ENCODE data around the gene LRRC71.

LRRC71 gene

DNA sequence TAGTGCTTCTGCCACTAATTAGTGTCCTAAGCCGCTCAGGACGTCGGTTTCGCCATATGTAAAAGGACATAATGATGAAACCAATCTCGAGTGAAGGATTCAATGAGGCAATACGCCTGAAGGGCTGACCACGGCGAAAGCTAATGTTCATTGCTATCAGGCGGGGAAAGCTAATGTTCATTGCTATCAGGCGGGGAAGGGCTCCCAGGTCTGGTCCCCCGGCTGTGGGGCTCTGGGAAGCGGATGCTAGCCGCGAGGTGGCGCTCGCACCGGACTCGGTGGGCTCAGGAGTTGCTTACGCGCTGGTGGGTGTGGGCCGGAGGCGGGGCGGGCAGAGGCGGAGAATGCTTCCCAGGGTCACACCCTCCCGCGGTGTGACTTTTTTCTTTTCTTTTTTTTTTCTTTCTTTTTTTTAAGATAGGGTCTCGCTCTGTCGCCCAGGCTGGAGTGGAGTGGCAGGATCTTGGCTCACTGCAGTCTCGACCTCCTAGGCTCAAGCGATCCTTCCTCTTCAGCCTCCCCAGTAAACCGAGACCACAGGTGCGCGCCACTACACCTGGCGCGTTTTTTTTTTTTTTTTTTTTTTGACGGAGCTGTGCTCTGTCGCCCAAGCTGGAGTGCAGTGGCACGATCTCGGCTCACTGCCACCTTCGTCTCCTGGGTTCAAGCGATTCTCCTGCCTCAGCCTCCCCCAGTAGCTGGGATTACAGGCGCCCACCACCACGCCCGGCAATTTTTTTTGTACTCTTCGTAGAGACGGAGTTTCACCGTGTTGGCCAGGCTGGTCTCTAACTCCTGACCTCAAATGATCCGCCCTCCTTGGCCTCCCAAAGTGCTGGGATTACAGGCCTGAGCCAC is 28.0 kb upstream of the LRRC71 start:
- peak; percentile 59 for DNase-seq

DNA sequence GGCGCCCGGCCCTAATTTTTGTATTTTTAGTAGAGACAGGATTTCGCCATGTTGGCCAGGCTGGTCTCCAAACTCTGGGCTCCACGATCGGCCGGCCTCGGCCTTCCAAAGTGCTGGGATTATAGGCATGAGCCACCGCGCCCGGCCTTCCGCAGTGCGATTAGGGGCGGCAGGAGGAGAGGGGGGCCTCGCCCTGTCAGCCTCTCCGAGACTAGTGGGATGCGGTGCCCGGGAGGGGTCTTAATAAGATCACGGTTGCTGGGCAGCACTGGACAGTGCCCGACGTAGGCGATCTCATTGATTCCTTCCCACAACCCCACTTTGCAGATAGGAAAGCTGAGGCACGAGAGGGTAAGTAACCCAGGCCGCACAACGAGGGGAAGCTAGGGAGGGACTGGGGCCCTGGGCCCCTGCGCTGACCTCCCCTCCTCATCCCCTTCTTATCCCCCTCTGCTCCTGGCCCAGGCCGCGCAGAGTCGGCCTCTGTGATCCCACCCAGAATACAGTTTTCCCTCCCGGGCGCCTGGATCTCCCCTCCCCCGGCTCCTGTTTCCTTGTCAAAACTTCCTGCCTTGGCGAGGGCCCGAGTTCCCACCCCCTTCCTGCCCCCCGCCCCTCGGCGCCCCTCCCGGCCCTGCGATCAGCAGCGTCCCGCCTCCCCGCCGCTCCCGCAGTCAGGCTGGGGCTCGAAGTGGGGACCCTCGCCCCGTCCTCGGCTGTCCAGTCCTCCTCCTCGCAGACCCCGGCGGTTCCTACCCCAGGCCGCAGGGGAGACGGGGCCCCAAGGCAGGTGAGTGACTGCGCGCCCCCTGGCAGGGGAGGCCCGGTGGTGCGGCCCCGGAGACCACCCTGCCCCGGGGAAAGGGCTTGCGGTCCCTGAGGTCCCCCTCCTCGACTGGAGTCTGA is 27.1 kb upstream of the LRRC71 start, which contains the start of gene PEAR1:
Gene PEAR1 (plus strand): TSS at position 671 of the 906 bp plus-strand sequence. CDS start 10,209 bp downstream, outside the sequence.
- no peak for DNase-seq

DNA sequence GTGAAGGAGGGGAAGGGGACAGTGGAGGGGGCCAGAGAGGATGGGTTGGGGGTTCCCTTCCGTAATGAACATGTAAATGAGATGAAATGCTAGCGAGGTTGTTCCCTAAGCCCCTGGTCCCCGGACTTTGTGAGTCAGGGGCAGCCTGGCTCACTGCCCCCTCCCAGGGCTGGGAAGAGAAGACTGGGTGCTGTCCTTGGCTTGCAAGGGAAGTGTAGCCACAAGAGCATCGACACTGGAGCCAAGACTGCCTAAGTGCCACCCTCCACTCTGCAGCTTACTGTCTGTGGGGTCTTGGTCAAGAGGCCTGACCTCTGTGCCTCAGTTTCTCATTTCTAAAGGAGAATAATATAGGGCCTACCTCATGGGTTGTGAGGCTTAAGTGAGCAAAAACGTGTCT is 26.4 kb upstream of the LRRC71 start:
- DNase-seq = no peak

DNA sequence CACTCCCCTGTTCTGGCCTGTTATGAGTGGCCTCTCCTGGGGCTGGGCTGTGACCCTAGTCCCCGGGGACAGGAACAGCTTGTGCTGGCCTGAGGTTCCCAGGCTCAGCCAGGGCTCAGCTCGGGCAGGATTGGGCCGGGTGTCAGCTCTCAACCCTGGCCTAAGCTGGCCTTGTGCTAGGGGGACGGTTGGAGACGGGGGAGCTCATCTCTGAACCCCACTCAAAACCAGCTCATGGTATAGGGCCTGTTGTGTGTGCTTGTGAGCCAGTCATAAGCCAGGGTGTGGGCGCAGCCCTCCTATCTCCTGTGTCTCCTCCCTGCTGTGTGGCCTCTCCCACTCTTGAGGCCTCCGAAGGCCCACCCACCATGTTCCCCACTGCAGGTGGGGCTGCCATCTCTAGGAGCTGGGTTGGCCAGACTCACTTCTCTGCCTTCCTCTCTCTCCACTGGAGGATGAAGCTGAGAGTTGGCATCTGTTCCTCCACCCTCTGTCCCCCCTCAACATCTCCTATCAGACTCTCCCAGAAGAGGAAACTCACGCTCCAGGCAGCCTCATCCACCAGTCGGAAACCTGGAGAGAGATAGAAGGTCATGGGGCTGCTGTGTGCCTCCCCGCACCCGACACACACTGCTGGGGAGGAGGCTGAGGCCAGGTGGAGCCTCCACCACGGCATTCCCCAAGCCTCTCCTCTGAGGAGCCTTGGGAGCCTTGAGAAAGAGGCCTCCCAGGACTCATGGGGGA is 25.5 kb upstream of the LRRC71 start:
- no peak for DNase-seq

DNA sequence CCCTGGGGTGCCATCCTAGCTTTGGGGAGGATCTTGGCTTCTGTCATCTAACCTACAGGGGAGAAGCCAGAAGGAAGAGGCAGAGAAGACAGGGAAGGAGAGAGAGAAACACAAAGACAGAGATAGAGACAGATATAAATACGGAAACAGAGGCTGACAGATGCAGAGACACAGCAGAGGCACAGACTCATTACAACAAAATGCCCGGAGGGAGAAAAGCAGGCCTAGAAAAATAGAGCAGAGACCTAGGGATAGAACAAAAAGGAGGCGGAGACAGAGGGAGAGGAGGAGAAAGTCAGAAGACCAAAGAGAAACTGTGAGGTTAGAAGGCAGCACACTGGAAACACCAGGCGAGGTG is 25.0 kb upstream of the LRRC71 start:
- no peak for DNase-seq

DNA sequence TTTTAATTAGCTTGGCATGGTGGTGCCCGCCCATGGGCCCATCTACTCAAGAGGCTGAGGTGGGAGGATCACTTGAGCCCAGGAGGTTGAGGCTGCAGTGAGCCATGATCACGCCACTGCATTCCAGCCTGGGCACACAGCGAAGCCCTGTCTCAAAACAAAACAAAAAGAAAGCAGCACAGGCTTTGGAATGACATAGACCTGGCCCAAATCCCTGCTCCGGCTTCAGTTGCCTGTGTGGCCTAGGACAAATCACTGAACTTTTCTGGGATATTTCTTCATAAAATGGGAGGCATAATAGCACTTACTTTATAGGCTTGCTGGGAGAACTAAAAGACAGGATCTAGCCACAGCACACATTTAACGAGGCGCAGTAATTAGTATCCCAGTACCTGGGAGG is 24.5 kb upstream of the LRRC71 start:
- no peak for DNase-seq

DNA sequence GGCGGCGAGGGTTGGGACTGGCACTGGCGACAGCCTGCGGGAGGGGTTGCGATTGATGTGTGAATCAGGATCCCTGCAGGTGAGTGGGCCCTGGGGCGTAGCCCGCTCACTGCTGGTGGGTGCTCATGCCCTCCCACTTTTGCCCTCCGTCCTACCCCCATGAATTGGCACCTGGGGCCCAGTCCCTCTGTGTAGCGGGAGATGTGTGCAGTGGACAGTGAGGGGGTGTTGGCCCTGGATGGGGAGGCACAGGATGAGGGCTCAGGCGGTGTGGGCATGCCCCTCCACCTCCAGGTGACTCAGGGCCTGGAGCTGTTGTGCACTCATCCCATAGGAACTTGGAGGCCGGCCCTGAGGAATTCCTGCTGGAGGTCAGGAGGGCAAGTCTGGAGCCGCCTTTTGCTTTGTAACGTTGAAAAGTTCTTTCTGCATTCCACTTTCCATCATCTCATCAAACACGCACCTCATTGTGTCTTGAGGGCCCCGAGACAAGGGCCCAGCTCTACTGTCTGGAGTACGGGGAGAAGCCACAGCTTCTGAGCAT is 23.9 kb upstream of the LRRC71 start:
- no peak for DNase-seq

DNA sequence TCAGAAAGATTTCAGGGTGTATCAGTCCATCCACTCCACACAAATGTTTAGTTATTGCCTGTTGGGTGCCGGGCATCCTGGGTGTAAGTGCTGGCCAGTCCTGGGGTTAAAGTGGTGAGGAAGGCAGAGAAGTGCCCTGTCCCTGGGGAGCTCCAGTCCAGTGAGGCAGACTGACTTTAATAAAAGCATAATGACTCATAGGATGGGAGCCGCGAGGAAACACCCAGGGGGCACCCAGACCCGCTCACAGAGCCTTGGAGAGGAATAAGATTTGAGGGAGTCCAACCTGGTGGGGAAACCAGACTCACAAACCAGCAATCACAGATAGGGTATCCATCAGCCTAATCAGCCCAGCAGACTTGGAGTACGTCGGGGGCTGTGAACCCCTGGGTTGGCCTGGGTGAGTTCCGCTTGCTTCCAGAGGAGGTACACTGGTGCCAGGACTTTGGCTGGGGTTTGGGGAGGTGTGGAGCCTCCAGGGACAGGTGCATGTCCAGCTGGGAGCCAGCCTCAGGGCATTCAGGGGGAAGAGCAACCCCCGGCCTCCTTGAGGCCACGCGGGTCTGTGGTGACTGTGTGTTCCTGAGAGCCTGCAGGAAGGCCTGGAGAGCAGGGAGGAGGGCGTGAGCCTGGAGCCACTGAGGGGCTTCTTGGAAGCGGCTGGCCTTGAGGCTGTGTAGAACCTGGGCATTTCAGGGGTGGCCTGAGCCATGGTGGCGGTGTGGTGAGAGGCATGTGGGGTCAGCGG is 23.2 kb upstream of the LRRC71 start:
- DNase-seq = no peak

DNA sequence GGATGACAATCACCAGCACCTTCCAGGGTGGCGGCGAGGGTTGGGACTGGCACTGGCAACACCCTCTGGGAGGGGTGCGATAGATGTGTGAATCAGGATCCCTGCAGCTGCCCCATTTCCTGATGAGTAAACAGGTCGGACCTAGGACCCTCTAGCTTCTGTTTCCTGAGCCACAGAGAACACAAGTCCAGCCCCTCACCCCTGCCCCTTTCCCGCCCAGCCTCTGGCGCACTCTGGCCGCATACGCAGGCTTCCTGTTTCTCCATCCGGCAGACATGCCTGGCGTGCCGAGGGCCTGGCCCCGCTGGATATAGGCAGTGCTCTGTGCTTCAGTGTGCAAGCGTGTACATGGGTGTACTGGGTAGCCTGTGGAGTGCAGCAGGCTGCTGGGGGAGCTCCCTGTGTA is 22.3 kb upstream of the LRRC71 start:
- no peak for DNase-seq

DNA sequence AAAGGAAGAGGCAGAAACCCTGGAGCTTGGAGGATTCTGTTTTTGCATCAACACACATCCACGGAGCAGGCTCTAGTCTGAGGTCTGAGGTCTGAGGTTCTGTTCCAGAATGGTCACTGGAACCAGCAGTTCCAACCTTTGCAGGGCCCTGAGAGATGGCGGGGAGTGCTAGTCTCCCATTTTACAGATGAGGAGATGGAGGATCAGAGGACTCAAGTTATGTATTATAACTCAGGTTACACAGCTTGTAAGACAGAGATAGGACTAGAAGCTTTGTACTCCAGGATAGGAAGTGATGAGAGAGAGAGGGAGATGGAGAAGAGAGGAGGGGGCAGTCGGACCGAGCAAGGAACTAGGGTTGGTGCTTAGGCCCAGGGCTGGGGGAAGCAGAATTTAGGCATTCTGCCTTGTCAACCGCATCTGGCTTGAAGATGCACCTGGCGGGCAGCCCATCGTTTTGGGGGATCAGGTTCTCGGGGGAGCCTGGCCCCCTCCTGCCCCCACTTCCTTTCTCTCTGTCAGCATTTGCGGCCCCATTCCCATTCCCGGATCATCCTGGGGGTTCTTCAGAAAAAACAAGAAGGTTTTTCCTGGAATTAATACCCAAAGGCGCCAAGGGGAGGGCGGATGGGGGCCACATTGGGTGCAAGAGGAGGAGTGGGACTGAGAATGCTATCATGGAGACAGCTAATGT is 21.3 kb upstream of the LRRC71 start:
- DNase-seq = no peak

DNA sequence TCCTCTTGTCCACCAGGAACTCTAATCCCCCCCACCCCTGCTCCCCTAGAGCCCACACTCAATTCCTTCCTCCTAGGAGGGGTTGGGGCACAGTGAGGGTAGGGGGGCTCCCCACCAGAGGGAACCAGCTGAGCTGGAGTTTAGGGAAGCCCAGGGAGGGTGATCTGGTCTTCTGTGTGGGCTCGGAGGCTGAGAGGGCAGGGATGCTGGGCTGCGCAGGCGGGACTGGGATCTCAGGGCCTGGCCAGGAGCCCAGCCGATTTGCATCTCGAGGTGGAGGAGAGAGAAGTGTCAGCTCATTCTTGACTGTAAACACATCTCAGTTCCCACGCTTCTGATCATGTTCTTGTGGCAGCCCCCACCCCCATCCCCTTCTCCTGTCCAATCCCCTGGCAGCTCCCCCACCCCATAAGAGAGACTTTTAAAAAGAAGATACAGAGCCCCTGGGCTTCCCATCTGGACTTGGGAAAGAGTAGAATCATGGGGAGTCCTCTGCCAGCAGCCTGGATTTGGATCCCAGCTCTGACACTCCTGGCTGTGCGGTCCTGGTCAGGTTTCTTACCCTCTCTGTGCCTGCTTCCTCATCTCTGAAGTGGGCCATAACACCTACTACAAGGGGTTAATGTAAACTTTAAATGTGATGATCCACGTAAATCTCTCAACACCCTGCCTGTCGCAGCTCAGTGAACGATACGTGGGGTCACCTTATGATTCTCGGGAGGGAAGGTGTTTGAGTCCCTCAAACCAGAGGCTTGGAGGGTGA is 20.3 kb upstream of the LRRC71 start:
- DNase-seq = no peak

DNA sequence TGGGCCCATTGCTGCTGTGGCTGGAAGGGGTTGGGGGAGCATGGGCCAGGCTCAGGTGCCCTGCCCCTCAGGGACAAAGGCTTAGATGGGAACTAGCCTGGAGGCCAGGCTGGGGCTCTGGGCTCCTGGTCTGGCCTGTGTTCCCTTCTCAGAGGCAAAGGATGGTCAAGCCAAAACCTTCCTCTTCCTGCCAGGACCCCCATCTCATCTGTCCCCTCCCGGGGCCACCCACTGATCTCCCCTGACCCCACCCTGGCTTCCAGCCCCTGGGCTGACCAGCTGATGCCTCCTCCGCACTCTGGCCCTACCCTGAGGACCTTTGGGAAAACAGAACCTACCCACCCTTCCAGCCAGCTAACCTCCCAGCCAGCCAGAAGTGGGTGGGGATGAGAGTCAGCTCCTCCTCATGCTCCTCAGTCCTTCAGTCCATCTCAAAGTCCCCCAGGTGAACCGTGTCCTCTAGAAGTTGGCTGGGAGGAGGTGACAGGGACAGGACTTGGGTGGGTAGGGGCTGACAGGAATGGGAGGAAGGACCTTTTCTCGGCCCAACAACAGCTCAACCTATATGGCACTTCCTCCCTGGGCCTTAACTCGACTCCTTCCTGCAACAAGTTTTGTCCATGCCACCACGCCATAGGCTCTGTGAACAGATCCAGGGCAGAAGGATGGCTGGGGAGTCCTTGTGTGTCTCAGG is 19.4 kb upstream of the LRRC71 start:
- no peak for DNase-seq

DNA sequence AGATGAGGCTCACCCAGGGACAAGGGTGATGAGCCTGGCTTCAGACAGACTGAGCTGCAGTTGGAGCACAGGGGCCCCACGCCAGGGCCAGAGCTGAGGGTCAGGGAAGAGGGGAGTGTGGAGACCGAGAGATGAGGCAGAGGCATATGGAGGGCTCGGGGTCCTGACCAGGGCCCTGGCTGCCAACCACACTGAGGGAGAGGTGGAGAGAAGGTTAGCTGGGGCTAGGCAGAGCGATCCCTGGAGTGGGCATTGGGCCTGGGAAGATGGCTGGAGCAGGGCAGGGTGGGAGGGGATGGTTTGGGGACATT is 18.9 kb upstream of the LRRC71 start:
- DNase-seq = no peak

DNA sequence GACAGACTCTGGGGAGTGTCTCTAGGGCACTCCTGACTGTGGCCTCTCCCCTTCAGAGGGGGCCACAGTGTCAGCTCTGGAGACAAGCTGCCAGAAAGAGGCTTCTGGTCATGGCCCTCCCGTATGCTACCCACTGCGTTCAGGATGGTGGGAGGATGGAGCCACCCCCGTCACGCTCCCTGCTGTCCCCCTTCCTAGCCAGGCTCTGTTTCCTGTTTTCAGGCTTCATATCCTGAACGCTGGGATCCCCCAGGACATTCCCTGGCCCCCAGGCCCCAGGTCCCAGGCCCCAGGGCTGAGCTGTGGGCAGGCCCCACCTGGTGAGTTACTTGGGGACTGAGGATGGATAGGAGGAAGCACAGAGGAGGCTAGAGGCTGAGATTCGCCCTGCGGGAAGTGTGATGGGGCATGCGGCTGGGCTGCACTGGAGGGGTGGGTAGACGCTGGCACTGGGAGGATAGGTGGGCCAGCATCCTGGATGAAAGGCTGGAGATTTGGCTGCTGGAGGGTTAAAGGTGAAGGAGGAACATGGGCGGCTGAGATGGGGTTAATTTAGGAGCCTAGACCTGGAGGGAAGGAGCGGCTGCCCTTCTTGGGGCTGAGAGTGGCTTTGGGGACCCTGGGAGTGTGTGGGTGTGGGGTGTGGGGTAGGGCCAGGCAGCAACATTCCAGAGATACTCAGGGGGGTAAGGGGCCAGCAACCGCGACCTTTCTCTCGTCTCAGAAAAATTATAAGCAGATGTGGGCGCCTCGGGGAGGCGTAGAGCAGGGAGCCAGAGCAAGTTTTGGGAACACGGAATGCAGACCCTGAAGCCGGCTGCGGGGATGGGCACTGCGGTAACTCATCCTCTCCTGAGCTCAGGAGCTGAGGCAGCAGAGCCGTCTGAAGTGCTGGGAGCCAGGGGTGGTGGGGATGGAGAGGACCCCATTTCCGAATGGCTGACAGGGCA is 18.2 kb upstream of the LRRC71 start:
- no peak for DNase-seq

DNA sequence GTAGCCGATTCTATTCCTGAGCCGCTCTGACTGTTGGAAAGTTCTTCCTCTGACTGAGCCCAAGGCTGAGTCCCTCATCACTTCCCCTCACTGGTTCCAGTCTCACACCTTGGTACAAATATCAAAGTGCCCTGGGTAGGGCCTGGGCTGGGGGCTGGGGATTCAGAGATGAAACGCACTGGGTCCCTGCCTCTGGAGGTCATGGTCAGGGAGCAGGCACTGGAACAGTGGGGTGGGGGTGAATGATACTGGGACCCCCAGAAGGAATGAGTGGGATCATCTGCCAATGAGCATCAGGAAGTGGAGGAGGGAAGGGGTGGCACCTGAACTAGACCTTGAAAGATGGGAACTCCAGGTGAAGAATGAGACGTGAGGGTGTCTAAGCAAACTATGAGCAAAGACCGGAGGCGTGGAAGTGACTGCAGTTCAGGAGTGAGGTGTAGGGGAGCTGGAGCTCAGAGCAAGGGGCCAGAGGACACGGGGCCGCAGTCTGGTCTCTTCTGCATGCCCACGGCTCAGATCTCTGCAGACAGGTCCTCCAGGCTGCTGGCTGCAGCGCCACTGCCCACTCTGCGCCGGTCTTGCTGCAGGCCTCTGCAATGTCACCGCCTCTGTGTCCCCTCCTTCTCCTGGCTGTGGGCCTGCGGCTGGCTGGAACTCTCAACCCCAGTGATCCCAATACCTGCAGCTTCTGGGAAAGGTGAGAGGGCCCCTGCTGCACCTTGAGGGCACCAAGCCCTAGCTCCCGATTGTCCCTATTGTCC is 16.9 kb upstream of the LRRC71 start:
- DNase-seq = no peak

DNA sequence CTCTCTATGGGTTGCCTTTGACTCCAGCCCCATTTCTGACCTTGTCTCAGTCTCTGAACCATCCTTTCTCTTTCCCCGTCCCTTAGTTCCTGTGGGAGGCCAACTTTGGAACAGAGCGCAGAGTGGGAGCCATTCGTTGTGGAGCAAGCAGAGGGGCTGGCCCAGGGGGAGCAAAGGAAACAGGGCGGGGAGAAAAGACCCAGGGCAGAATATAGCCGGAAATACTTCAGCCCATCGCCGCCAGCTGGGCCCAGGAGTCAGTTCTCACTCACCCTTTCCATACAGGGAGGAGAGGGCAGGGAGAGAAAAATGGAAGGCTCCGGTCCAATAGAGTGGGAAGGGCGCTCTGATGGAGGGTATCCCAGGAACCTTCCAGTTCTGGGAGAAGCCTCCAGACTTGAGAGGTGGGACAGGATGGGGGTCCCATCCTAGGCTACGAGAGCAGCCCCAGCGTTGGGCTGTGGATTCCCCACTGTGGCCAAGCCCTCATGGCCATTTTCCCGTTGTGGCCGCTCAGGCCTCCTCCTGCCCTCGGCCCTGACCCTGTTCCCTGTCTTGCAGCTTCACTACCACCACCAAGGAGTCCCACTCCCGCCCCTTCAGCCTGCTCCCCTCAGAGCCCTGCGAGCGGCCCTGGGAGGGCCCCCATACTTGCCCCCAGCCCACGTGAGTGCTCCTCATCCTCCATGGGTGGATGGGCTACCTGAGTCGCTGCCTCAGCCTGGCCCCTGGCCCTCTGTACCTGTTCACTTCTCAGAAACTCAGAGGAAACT is 16.1 kb upstream of the LRRC71 start:
- DNase-seq = no peak

DNA sequence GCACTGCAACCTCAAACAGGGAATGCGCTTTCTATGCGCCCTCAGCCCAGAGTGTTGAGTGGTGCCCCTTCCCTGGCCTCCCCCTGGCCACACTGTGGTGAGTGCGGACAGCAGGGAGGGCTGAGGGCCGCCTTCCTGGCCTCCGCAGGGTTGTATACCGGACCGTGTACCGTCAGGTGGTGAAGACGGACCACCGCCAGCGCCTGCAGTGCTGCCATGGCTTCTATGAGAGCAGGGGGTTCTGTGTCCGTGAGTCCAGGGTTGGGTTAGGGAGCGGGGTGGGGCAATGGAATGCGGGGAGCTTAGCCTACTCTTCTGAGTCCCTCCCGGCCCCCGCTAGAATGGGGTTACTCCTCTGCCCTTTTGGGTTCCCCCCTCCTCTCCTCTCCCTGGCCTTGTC is 15.3 kb upstream of the LRRC71 start:
- DNase-seq = no peak

DNA sequence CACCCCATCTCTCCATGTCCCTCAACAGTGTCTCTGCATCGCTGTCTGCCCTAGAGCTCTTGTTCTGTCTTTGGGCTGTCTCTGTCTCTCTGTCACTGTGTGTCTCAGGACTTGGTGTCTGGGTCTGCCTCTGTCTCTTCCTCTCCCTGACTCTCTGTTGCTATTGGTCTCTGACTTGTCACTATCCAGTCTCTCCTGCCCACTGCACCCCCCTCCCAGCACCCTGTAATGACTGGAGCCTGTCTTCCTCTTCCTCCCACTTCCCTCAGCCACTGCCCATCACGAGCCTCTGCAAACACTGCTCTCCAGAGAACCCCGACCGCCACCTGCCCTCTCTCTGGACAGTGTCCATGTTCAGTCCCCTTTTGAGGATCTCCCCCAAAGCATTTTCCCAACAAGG is 14.8 kb upstream of the LRRC71 start:
- no peak for DNase-seq

Data from NCI-H1436 (cell line).